NOMO-1 treated with DMSO at 0.1 percent for 48 hours (cell line): ENCODE results near the gene ARSG.
A peak's percentile ranks its signal among the peaks of the same experiment; 100 is the strongest.
"Not testable (repeated sequence)": the region's sequence is repeated elsewhere in the genome, so short reads cannot be mapped to it uniquely, and the experiment has no call there.

Experiments
- DNase-seq: peaks from one replicate; lab custom pipeline; 2025; ENCODE audit not compliant: unreplicated experiment; lab: John Stamatoyannopoulos, UW

ARSG gene

GRCh38 chr17:68290955-68291835 lies at the start of gene ARSG, which contains the start of gene SLC16A6:
Gene ARSG (plus strand): TSS chr17:68291495. CDS start chr17:68307494, 15,999 bp downstream.
Gene SLC16A6 (minus strand): TSS chr17:68291127. CDS start chr17:68278320, 12,807 bp downstream.
- peak; percentile 59 for DNase-seq

- no peak for DNase-seq
These were observed 44.8 kb upstream of the ARSG start for GRCh38 chr17:68246271-68247028.

- peak; percentile 86 for DNase-seq
These were observed 43.7 kb upstream of the ARSG start, which contains the start of gene AMZ2 for GRCh38 chr17:68247445-68248198. Gene AMZ2 (plus strand): TSS chr17:68248043. CDS start chr17:68250188, 2,145 bp downstream.

GRCh38 chr17:68248199-68248825 lies 43.0 kb upstream of the ARSG start:
- no peak for DNase-seq

GRCh38 chr17:68248891-68249290 lies 42.4 kb upstream of the ARSG start:
- peak; percentile 51 for DNase-seq

- peak; percentile 3 for DNase-seq
These were observed 41.9 kb upstream of the ARSG start for GRCh38 chr17:68249354-68249765.

GRCh38 chr17:68253426-68253825 lies 37.9 kb upstream of the ARSG start:
- not testable (repeated sequence) for DNase-seq

GRCh38 chr17:68255151-68255550 lies 36.1 kb upstream of the ARSG start:
- no peak for DNase-seq

- DNase-seq: peak; percentile 97
These were observed 35.4 kb upstream of the ARSG start for GRCh38 chr17:68255731-68256538.

- not testable (repeated sequence) for DNase-seq
These were observed 34.6 kb upstream of the ARSG start for GRCh38 chr17:68256701-68257100.

GRCh38 chr17:68257934-68258333 lies 33.4 kb upstream of the ARSG start:
- DNase-seq: no peak

- DNase-seq: peak; percentile 27
These were observed 32.2 kb upstream of the ARSG start for GRCh38 chr17:68258890-68259647.

- DNase-seq: not testable (repeated sequence)
These were observed 31.7 kb upstream of the ARSG start for GRCh38 chr17:68259648-68259951.

GRCh38 chr17:68260051-68260762 lies 31.1 kb upstream of the ARSG start:
- DNase-seq: no peak

- not testable (repeated sequence) for DNase-seq
These were observed 28.8 kb upstream of the ARSG start for GRCh38 chr17:68262467-68262866.

- peak; percentile 54 for DNase-seq
These were observed 28.1 kb upstream of the ARSG start for GRCh38 chr17:68263101-68263681.

GRCh38 chr17:68265833-68266232 lies 25.5 kb upstream of the ARSG start:
- not testable (repeated sequence) for DNase-seq

GRCh38 chr17:68273722-68274121 lies 17.6 kb upstream of the ARSG start:
- DNase-seq: no peak
